WTC11 (cell line): ENCODE data around the gene ANKMY2. TPM values are rescaled to one million over a fixed set of nuclear protein-coding genes. Genes with fewer than 3 reads are reported as not detected.
A peak's percentile ranks its signal among the peaks of the same experiment; 100 is the strongest.

Source experiments
- ATAC-seq: fragments of 200-7000 bp; cut with Tn5 transposase; 2 replicates; pipeline ENCODE4 v1.10.0; 2021; ENCODE audit warnings: mild to moderate bottlenecking, moderate library complexity
- CTCF ChIA-PET: fragments of 300-600 bp; sonication (Branson Sonifier 250); formaldehyde crosslinking; loops from one replicate; lab custom pipeline; 2021; ENCODE audit warnings: antibody characterized with exemption; lab: Charles Lee
- POLR2A ChIA-PET: fragments of 350-600 bp; sonication (Branson Sonifier 250); formaldehyde crosslinking; loops from one replicate; lab custom pipeline; 2021; ENCODE audit warnings: antibody characterized with exemption; lab: Charles Lee
- DNase-seq: peaks from one replicate; pipeline ENCODE4 v3.0.0; 2021; ENCODE audit warnings: low spot score
- H3K27ac Mint-ChIP-seq: 2 replicates; pipeline ENCODE4 v1.8.0; 2021; ENCODE audit warnings: mixed read lengths
- H3K27me3 Mint-ChIP-seq: 2 replicates; pipeline ENCODE4 v1.8.0; 2021; ENCODE audit warnings: low read depth, mild to moderate bottlenecking, moderate library complexity, mixed read lengths
- H3K36me3 Mint-ChIP-seq: 2 replicates; pipeline ENCODE4 v1.8.0; 2021; ENCODE audit warnings: mixed read lengths
- H3K4me1 Mint-ChIP-seq: 2 replicates; pipeline ENCODE4 v1.8.0; 2022; ENCODE audit warnings: mixed read lengths
- H3K4me3 Mint-ChIP-seq: 2 replicates; pipeline ENCODE4 v1.8.0; 2021; ENCODE audit warnings: mild to moderate bottlenecking, moderate library complexity, mixed read lengths
- H3K9me3 Mint-ChIP-seq: 2 replicates; pipeline ENCODE4 v1.8.0; 2021; ENCODE audit warnings: mixed read lengths
- ETV6 ChIP-seq: sonication (generic); formaldehyde crosslinking; IDR thresholded peaks from 2 replicates; pipeline ENCODE4 v1.8.1; 2022; ENCODE audit warnings: mild to moderate bottlenecking, missing genetic modification reagents
- FOXJ3 ChIP-seq: sonication (generic); formaldehyde crosslinking; IDR thresholded peaks from 2 replicates; pipeline ENCODE4 v1.9.0; 2021; ENCODE audit warnings: missing genetic modification reagents, mild to moderate bottlenecking, borderline replicate concordance
- FOXP1 ChIP-seq: sonication (generic); formaldehyde crosslinking; IDR thresholded peaks from 2 replicates; pipeline ENCODE4 v1.8.0; 2022; ENCODE audit warnings: missing genetic modification reagents, mild to moderate bottlenecking, moderate library complexity, borderline replicate concordance
- JUN ChIP-seq: sonication (generic); formaldehyde crosslinking; IDR thresholded peaks from 2 replicates; pipeline ENCODE4 v1.8.0; 2023; ENCODE audit warnings: mild to moderate bottlenecking, missing genetic modification reagents
- KAT7 ChIP-seq: sonication (generic); formaldehyde crosslinking; IDR thresholded peaks from 2 replicates; pipeline ENCODE4 v1.8.1; 2023; ENCODE audit warnings: missing genetic modification reagents, mild to moderate bottlenecking, borderline replicate concordance
- NR3C1 ChIP-seq: sonication (generic); formaldehyde crosslinking; conservative IDR thresholded peaks from 2 replicates; pipeline ENCODE4 v1.8.1; 2023; ENCODE audit warnings: low read depth, mild to moderate bottlenecking, missing genetic modification reagents
- OVOL2 ChIP-seq: fragments of 250-450 bp; sonication (Bioruptor Pico); IDR thresholded peaks from 2 replicates; pipeline ENCODE4 v1.9.0; 2021; ENCODE audit warnings: mild to moderate bottlenecking, borderline replicate concordance
- ZNF219 ChIP-seq: sonication (generic); formaldehyde crosslinking; IDR thresholded peaks from 2 replicates; pipeline ENCODE4 v1.8.0; 2023; ENCODE audit warnings: missing genetic modification reagents, mild to moderate bottlenecking, borderline replicate concordance
- ZNF232 ChIP-seq: sonication (generic); formaldehyde crosslinking; IDR thresholded peaks from 2 replicates; pipeline ENCODE4 v1.8.0; 2022; ENCODE audit warnings: mild to moderate bottlenecking, missing genetic modification reagents
- ZNF671 ChIP-seq: fragments of 250-450 bp; sonication (Bioruptor Pico); IDR thresholded peaks from 2 replicates; pipeline ENCODE4 v1.8.0; 2021; ENCODE audit warnings: mild to moderate bottlenecking
- total RNA-seq: library from RNA; stranded (reverse); gene quantifications from 3 replicates; pipeline ENCODE4 v1.2.3, GENCODE V29; 2021
- TF ChIP-seq, protein P1 (sequence below): sonication (generic); formaldehyde crosslinking; IDR thresholded peaks from 2 replicates; pipeline ENCODE4 v1.8.1; 2023; ENCODE audit warnings: mild to moderate bottlenecking, missing genetic modification reagents
- TF ChIP-seq, protein P2 (sequence below): sonication (generic); formaldehyde crosslinking; IDR thresholded peaks from 2 replicates; pipeline ENCODE4 v1.8.1; 2022; ENCODE audit warnings: mild to moderate bottlenecking, moderate library complexity, missing genetic modification reagents
- TF ChIP-seq, protein P3 (sequence below): fragments of 250-450 bp; sonication (Bioruptor Pico); IDR thresholded peaks from 2 replicates; pipeline ENCODE4 v1.9.0; 2021; ENCODE audit warnings: moderate library complexity, mild to moderate bottlenecking, inconsistent platforms, borderline replicate concordance
- TF ChIP-seq, protein P4 (sequence below): fragments of 250-450 bp; sonication (Bioruptor Pico); IDR thresholded peaks from 2 replicates; pipeline ENCODE4 v1.9.0; 2021; ENCODE audit warnings: mild to moderate bottlenecking
- TF ChIP-seq, protein P5 (sequence below): sonication (generic); formaldehyde crosslinking; IDR thresholded peaks from 2 replicates; pipeline ENCODE4 v1.8.1; 2023; ENCODE audit warnings: mild to moderate bottlenecking, moderate library complexity, missing genetic modification reagents
- TF ChIP-seq, protein P6 (sequence below): fragments of 250-450 bp; sonication (Bioruptor Pico); IDR thresholded peaks from 2 replicates; pipeline ENCODE4 v1.9.0; 2021; ENCODE audit warnings: mild to moderate bottlenecking, borderline replicate concordance
- TF ChIP-seq, protein P7 (sequence below): sonication (generic); formaldehyde crosslinking; IDR thresholded peaks from 2 replicates; pipeline ENCODE4 v1.8.1; 2022; ENCODE audit warnings: low read depth, missing genetic modification reagents, borderline replicate concordance

ANKMY2 gene
- total RNA-seq, 1 experiment from 2014 or later = 13.6 TPM

DNA sequence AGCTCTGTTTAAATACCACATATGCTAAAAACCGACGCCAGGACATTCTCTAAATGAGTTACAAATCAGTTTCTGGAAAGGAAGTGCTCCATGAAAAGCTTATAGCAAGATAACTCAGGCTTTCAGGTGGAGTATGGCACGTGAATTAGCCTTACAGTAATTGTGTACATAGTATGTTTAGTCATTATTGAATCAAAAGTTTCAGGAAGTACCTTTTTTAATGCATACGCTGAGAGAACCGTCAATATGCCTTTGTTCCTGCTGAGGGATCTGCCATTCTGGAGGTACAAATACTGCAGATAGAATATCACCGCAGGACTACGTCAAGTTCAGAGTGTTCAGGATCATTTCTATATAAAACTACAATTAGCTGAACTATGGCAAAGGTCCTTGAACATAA lies 45.7 kb downstream of the ANKMY2 start:
- H3K9me3 Mint-ChIP-seq = no peaks in the 10 kb centered on the region
- H3K36me3 Mint-ChIP-seq = peaks cover 14% of the 10 kb centered on the region
- TF ChIP-seq, protein P1, sequence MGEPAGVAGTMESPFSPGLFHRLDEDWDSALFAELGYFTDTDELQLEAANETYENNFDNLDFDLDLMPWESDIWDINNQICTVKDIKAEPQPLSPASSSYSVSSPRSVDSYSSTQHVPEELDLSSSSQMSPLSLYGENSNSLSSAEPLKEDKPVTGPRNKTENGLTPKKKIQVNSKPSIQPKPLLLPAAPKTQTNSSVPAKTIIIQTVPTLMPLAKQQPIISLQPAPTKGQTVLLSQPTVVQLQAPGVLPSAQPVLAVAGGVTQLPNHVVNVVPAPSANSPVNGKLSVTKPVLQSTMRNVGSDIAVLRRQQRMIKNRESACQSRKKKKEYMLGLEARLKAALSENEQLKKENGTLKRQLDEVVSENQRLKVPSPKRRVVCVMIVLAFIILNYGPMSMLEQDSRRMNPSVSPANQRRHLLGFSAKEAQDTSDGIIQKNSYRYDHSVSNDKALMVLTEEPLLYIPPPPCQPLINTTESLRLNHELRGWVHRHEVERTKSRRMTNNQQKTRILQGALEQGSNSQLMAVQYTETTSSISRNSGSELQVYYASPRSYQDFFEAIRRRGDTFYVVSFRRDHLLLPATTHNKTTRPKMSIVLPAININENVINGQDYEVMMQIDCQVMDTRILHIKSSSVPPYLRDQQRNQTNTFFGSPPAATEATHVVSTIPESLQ (CRISPR knock-in tag) = no peak
- TF ChIP-seq NR3C1 (no peak), ZNF219 (CRISPR knock-in tag) (no peak), OVOL2 (no peak), JUN (CRISPR knock-in tag) (no peak)
- TF ChIP-seq, protein P2, sequence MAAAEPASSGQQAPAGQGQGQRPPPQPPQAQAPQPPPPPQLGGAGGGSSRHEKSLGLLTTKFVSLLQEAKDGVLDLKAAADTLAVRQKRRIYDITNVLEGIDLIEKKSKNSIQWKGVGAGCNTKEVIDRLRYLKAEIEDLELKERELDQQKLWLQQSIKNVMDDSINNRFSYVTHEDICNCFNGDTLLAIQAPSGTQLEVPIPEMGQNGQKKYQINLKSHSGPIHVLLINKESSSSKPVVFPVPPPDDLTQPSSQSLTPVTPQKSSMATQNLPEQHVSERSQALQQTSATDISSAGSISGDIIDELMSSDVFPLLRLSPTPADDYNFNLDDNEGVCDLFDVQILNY (CRISPR knock-in tag) = no peak
- TF ChIP-seq, protein P3, sequence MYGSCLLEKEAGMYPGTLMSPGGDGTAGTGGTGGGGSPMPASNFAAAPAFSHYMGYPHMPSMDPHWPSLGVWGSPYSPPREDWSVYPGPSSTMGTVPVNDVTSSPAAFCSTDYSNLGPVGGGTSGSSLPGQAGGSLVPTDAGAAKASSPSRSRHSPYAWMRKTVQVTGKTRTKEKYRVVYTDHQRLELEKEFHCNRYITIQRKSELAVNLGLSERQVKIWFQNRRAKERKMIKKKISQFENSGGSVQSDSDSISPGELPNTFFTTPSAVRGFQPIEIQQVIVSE (CRISPR knock-in tag) = no peak
- TF ChIP-seq, protein P4, sequence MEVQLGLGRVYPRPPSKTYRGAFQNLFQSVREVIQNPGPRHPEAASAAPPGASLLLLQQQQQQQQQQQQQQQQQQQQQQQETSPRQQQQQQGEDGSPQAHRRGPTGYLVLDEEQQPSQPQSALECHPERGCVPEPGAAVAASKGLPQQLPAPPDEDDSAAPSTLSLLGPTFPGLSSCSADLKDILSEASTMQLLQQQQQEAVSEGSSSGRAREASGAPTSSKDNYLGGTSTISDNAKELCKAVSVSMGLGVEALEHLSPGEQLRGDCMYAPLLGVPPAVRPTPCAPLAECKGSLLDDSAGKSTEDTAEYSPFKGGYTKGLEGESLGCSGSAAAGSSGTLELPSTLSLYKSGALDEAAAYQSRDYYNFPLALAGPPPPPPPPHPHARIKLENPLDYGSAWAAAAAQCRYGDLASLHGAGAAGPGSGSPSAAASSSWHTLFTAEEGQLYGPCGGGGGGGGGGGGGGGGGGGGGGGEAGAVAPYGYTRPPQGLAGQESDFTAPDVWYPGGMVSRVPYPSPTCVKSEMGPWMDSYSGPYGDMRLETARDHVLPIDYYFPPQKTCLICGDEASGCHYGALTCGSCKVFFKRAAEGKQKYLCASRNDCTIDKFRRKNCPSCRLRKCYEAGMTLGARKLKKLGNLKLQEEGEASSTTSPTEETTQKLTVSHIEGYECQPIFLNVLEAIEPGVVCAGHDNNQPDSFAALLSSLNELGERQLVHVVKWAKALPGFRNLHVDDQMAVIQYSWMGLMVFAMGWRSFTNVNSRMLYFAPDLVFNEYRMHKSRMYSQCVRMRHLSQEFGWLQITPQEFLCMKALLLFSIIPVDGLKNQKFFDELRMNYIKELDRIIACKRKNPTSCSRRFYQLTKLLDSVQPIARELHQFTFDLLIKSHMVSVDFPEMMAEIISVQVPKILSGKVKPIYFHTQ = no peak
- H3K4me3 Mint-ChIP-seq = no peak overlapping the region
- no peaks in the 10 kb centered on the region for H3K27me3 Mint-ChIP-seq
- POLR2A ChIA-PET = no interaction called here
- no peak overlapping the region for H3K27ac Mint-ChIP-seq
- CTCF ChIA-PET = no interaction called here
- ATAC-seq = no peak
- no peak for DNase-seq
- peaks cover 11% of the 10 kb centered on the region for H3K4me1 Mint-ChIP-seq

DNA sequence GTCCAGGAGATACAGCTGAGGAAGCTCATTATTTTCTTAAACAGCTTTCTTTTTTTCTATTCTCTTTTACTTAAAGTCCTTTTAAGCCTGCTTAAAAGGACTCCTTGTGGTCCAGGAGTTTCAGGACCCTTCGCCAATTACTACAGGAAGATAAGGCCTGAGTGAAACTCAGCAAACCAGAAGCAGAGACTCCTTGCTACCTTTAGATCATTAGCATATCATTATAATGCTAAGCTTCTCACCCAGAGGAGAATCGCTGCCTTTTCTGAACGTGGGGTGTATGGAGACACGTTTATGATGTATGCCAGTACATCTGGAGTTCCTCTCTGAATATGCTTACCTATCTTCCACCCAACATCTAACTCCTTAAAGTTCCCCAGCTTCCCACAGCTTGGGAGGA lies 47.5 kb downstream of the ANKMY2 start:
- H3K4me1 Mint-ChIP-seq = peaks cover 11% of the 10 kb centered on the region
- peak overlapping the region; percentile 53 for H3K27ac Mint-ChIP-seq
- DNase-seq = no peak
- no peaks in the 10 kb centered on the region for H3K27me3 Mint-ChIP-seq
- no peak overlapping the region for H3K4me3 Mint-ChIP-seq
- peaks cover 4% of the 10 kb centered on the region; the same call in 1 of the 2 replicates for H3K36me3 Mint-ChIP-seq
- POLR2A ChIA-PET = no interaction called here
- no peaks in the 10 kb centered on the region for H3K9me3 Mint-ChIP-seq
- CTCF ChIA-PET = interaction anchor here (0.7 to 0.9 kb wide), 2 partner anchors 10 to 164 kb away, joined by 3 to 4 read pairs; no protein-coding TSS in a partner anchor
- ATAC-seq = peak; percentile 73
- TF ChIP-seq FOXP1 (CRISPR knock-in tag) = no peak
- TF ChIP-seq, protein P5, sequence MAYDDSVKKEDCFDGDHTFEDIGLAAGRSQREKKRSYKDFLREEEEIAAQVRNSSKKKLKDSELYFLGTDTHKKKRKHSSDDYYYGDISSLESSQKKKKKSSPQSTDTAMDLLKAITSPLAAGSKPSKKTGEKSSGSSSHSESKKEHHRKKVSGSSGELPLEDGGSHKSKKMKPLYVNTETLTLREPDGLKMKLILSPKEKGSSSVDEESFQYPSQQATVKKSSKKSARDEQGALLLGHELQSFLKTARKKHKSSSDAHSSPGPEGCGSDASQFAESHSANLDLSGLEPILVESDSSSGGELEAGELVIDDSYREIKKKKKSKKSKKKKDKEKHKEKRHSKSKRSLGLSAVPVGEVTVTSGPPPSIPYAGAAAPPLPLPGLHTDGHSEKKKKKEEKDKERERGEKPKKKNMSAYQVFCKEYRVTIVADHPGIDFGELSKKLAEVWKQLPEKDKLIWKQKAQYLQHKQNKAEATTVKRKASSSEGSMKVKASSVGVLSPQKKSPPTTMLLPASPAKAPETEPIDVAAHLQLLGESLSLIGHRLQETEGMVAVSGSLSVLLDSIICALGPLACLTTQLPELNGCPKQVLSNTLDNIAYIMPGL (CRISPR knock-in tag) = no peak
- TF ChIP-seq, protein P6, sequence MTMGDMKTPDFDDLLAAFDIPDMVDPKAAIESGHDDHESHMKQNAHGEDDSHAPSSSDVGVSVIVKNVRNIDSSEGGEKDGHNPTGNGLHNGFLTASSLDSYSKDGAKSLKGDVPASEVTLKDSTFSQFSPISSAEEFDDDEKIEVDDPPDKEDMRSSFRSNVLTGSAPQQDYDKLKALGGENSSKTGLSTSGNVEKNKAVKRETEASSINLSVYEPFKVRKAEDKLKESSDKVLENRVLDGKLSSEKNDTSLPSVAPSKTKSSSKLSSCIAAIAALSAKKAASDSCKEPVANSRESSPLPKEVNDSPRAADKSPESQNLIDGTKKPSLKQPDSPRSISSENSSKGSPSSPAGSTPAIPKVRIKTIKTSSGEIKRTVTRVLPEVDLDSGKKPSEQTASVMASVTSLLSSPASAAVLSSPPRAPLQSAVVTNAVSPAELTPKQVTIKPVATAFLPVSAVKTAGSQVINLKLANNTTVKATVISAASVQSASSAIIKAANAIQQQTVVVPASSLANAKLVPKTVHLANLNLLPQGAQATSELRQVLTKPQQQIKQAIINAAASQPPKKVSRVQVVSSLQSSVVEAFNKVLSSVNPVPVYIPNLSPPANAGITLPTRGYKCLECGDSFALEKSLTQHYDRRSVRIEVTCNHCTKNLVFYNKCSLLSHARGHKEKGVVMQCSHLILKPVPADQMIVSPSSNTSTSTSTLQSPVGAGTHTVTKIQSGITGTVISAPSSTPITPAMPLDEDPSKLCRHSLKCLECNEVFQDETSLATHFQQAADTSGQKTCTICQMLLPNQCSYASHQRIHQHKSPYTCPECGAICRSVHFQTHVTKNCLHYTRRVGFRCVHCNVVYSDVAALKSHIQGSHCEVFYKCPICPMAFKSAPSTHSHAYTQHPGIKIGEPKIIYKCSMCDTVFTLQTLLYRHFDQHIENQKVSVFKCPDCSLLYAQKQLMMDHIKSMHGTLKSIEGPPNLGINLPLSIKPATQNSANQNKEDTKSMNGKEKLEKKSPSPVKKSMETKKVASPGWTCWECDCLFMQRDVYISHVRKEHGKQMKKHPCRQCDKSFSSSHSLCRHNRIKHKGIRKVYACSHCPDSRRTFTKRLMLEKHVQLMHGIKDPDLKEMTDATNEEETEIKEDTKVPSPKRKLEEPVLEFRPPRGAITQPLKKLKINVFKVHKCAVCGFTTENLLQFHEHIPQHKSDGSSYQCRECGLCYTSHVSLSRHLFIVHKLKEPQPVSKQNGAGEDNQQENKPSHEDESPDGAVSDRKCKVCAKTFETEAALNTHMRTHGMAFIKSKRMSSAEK (CRISPR knock-in tag) = no peak
- no peak for TF ChIP-seq FOXJ3 (CRISPR knock-in tag)
- TF ChIP-seq, protein P7, sequence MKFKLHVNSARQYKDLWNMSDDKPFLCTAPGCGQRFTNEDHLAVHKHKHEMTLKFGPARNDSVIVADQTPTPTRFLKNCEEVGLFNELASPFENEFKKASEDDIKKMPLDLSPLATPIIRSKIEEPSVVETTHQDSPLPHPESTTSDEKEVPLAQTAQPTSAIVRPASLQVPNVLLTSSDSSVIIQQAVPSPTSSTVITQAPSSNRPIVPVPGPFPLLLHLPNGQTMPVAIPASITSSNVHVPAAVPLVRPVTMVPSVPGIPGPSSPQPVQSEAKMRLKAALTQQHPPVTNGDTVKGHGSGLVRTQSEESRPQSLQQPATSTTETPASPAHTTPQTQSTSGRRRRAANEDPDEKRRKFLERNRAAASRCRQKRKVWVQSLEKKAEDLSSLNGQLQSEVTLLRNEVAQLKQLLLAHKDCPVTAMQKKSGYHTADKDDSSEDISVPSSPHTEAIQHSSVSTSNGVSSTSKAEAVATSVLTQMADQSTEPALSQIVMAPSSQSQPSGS = no peak
- TF ChIP-seq ETV6 (CRISPR knock-in tag) = no peak
- TF ChIP-seq ZNF232 (CRISPR knock-in tag) = no peak
- no peak for TF ChIP-seq ZNF671 (CRISPR knock-in tag)
- TF ChIP-seq, protein P3 (CRISPR knock-in tag) = no peak
- TF ChIP-seq KAT7 (CRISPR knock-in tag) = no peak
